MV-4-11 (cell line): ENCODE data around the gene PLA2G6.
A peak's percentile ranks its signal among the peaks of the same experiment; 100 is the strongest.
"Not testable (repeated sequence)": the region's sequence is repeated elsewhere in the genome, so short reads cannot be mapped to it uniquely, and the experiment has no call there.

Experiments
- DNase-seq: peaks from one replicate; lab custom pipeline; 2025; lab: John Stamatoyannopoulos, UW

The PLA2G6 gene

GRCh38 chr22:38129856-38130255 is 51.8 kb downstream of the PLA2G6 start:
- DNase-seq = no peak

- DNase-seq = no peak
These were observed 52.6 kb downstream of the PLA2G6 start for GRCh38 chr22:38129021-38129420.

GRCh38 chr22:38127869-38128268 is 53.8 kb downstream of the PLA2G6 start:
- no peak for DNase-seq

GRCh38 chr22:38126928-38127668 is 54.5 kb downstream of the PLA2G6 start:
- no peak for DNase-seq

- DNase-seq = no peak
These were observed 55.9 kb downstream of the PLA2G6 start for GRCh38 chr22:38125751-38126201.

GRCh38 chr22:38125038-38125610 is 56.5 kb downstream of the PLA2G6 start:
- no peak for DNase-seq

GRCh38 chr22:38124236-38124974 is 57.2 kb downstream of the PLA2G6 start:
- no peak for DNase-seq

GRCh38 chr22:38122616-38123015 is 59.0 kb downstream of the PLA2G6 start:
- DNase-seq = no peak

GRCh38 chr22:38120359-38121110 is 61.1 kb downstream of the PLA2G6 start:
- no peak for DNase-seq

GRCh38 chr22:38118747-38119146 is 62.9 kb downstream of the PLA2G6 start:
- DNase-seq = not testable (repeated sequence)

GRCh38 chr22:38118182-38118581 is 63.4 kb downstream of the PLA2G6 start:
- DNase-seq = no peak

GRCh38 chr22:38117556-38117955 is 64.1 kb downstream of the PLA2G6 start:
- not testable (repeated sequence) for DNase-seq

GRCh38 chr22:38115423-38116205 is 66.0 kb downstream of the PLA2G6 start:
- DNase-seq = no peak

GRCh38 chr22:38114484-38115398 is 66.9 kb downstream of the PLA2G6 start:
- DNase-seq = peak; percentile 62

- no peak for DNase-seq
These were observed 69.2 kb downstream of the PLA2G6 start for GRCh38 chr22:38112381-38112780.

- DNase-seq = no peak
These were observed 69.7 kb downstream of the PLA2G6 start for GRCh38 chr22:38111925-38112355.

- DNase-seq = no peak
These were observed 70.5 kb downstream of the PLA2G6 start for GRCh38 chr22:38110863-38111852.

- DNase-seq = no peak
These were observed 71.4 kb downstream of the PLA2G6 start, which contains the start of gene BAIAP2L2 for GRCh38 chr22:38110008-38110862. TSS of gene BAIAP2L2 (minus strand) at chr22:38110684. CDS start at chr22:38110525, 159 bp downstream.
